ENCODE data around the gene NADSYN1. TPM values are rescaled to one million over a fixed set of nuclear protein-coding genes. Genes with fewer than 3 reads are reported as not detected.
"Not testable (repeated sequence)": the region's sequence is repeated elsewhere in the genome, so short reads cannot be mapped to it uniquely, and the experiment has no call there.

The NADSYN1 gene
- total RNA-seq, 1 experiment from 2014 or later: 45.1 TPM

DNA sequence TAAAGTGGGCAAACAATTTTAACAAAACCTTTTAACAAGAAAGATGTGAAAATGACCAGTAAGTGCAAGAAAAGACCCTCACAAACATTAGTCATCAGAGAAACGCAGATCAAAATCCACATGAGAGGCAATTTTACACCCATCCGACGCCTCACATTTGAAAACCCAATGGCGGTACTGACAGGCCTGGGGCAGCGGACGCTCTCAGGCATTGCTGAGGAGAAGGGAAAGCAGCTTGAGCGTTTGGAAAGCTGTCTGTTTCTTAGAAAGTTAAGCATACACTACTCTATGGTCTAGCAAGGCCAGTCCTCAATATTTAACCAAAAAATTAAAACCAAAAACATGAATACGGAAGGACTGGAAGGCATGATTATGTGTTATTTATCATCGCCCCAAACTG, 82.8 kb downstream of the NADSYN1 start (continued):
- TF ChIP-seq, protein P1, sequence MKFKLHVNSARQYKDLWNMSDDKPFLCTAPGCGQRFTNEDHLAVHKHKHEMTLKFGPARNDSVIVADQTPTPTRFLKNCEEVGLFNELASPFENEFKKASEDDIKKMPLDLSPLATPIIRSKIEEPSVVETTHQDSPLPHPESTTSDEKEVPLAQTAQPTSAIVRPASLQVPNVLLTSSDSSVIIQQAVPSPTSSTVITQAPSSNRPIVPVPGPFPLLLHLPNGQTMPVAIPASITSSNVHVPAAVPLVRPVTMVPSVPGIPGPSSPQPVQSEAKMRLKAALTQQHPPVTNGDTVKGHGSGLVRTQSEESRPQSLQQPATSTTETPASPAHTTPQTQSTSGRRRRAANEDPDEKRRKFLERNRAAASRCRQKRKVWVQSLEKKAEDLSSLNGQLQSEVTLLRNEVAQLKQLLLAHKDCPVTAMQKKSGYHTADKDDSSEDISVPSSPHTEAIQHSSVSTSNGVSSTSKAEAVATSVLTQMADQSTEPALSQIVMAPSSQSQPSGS (CRISPR knock-in tag; IDR thresholded peaks at IDR 0.05; ENCODE audit: borderline replicate concordance, low read depth): no peak
- TF ChIP-seq ETV6 (CRISPR knock-in tag; IDR thresholded peaks at IDR 0.05) (no peak), MXD4 (CRISPR knock-in tag; IDR thresholded peaks at IDR 0.05; ENCODE audit: borderline replicate concordance) (no peak), JUN (CRISPR knock-in tag; IDR thresholded peaks at IDR 0.05) (no peak)

DNA sequence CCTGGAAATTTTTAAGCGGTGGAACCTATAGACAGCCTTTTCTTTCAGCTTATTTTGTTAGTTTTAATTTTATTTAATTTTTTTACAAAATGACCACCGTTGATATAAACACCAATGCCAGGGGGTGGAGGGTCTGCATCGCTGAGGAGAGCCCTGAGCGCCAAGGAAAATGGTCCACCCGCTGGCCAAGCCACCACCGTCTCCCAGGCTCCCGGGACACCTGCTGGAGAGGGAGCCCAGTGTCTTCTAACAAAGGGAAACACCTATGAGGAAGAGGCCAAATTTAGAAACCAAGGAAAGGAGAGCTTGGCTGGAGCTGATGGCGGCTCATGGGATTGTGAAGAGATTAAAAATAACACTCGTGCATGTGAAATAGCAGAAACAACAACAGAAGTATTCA, 84.5 kb downstream of the NADSYN1 start:
- no peak; the same call in 1 of the 2 replicates for ATAC-seq
- DNase-seq (ENCODE audit: low spot score): no peak
- no peak for TF ChIP-seq ZNF232 (CRISPR knock-in tag; IDR thresholded peaks at IDR 0.05)
- TF ChIP-seq, protein P2, sequence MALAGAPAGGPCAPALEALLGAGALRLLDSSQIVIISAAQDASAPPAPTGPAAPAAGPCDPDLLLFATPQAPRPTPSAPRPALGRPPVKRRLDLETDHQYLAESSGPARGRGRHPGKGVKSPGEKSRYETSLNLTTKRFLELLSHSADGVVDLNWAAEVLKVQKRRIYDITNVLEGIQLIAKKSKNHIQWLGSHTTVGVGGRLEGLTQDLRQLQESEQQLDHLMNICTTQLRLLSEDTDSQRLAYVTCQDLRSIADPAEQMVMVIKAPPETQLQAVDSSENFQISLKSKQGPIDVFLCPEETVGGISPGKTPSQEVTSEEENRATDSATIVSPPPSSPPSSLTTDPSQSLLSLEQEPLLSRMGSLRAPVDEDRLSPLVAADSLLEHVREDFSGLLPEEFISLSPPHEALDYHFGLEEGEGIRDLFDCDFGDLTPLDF (CRISPR knock-in tag; IDR thresholded peaks at IDR 0.05): no peak
- no peak for TF ChIP-seq ZNF396 (CRISPR knock-in tag; IDR thresholded peaks at IDR 0.05; ENCODE audit: borderline replicate concordance)
- no peak for TF ChIP-seq CREM (CRISPR knock-in tag; IDR thresholded peaks at IDR 0.05)
- TF ChIP-seq RORB (CRISPR knock-in tag; IDR thresholded peaks at IDR 0.05): no peak
- no peak for TF ChIP-seq NFYB (CRISPR knock-in tag; conservative IDR thresholded peaks at IDR 0.05; ENCODE audit: low read depth)
- H3K4me1 Mint-ChIP-seq: no peaks in the 10 kb centered on the region
- H3K9me3 Mint-ChIP-seq: peaks cover 13% of the 10 kb centered on the region
- H3K36me3 Mint-ChIP-seq: peaks cover 7% of the 10 kb centered on the region
- H3K27ac Mint-ChIP-seq: no peak overlapping the region
- ChIA-PET POLR2A (no interaction called here), CTCF (interaction anchor here (1.2 kb wide), 1 partner anchor 26 kb away, joined by 3 read pairs; no protein-coding TSS in a partner anchor)
- peaks cover 10% of the 10 kb centered on the region for H3K27me3 Mint-ChIP-seq (ENCODE audit: low read depth)
- no peak overlapping the region for H3K4me3 Mint-ChIP-seq

DNA sequence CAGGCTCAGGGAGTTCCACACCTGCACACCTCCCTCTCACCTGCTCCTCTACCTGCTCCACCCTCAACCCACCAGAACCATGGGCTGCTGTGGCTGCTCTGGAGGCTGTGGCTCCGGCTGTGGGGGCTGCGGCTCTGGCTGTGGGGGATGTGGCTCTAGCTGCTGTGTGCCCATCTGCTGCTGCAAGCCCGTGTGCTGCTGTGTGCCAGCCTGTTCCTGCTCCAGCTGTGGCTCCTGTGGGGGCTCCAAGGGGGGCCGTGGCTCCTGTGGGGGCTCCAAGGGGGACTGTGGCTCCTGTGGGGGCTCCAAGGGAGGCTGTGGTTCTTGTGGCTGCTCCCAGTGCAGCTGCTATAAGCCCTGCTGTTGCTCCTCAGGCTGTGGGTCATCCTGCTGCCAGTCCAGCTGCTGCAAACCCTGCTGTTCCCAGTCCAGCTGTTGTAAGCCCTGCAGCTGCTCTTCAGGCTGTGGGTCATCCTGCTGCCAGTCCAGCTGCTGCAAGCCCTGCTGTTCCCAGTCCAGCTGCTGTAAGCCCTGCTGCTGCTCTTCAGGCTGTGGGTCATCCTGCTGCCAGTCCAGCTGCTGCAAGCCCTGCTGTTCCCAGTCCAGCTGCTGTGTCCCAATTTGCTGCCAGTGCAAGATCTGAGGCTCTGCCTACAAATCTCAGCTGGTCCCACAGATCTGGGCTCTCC, 85.1 kb downstream of the NADSYN1 start, which contains the start of gene KRTAP5-8:
Gene KRTAP5-8, plus strand, starts transcription at position 49 of the 689 bp plus-strand sequence. Its CDS starts 31 bp downstream, at position 80.
- CTCF ChIA-PET: interaction anchor here (1.2 kb wide), 1 partner anchor 25 kb away, joined by 3 read pairs; no protein-coding TSS in a partner anchor
- DNase-seq (ENCODE audit: low spot score); H3K4me3 Mint-ChIP-seq; ATAC-seq; POLR2A ChIA-PET; H3K27ac Mint-ChIP-seq; H3K4me1 Mint-ChIP-seq; H3K27me3 Mint-ChIP-seq (ENCODE audit: low read depth); H3K36me3 Mint-ChIP-seq: not testable (repeated sequence)
- peaks cover 13% of the 10 kb centered on the region for H3K9me3 Mint-ChIP-seq

DNA sequence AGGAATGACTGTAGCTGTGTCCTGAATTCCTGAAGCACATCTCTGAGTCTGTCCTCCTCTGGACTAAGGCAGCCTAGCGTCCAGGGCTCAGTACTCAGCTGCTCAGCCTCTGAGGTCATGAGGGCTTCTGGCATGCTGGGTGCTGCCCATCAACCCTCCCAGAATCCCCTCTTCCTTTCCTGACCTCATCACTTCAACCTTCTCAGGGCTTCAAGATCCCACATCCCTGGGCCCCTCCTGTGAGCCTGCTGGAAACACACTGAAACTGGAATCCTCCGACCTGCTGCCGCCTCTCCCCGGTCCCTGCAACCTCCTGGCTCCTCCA, 85.6 kb downstream of the NADSYN1 start:
- Mint-ChIP-seq H3K4me1 (0 out of 2 replicates have a peak, but pooled peaks cover under 1% of the 10 kb centered on the region), H3K36me3 (peaks cover 7% of the 10 kb centered on the region), H3K9me3 (peaks cover 13% of the 10 kb centered on the region), H3K27ac (no peak overlapping the region), H3K4me3 (no peak overlapping the region), H3K27me3 (ENCODE audit: low read depth) (peaks cover 10% of the 10 kb centered on the region)
- DNase-seq (ENCODE audit: low spot score) (no peak), ATAC-seq (no peak)
- POLR2A ChIA-PET: no interaction called here
- TF ChIP-seq, protein P3, sequence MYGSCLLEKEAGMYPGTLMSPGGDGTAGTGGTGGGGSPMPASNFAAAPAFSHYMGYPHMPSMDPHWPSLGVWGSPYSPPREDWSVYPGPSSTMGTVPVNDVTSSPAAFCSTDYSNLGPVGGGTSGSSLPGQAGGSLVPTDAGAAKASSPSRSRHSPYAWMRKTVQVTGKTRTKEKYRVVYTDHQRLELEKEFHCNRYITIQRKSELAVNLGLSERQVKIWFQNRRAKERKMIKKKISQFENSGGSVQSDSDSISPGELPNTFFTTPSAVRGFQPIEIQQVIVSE (CRISPR knock-in tag; IDR thresholded peaks at IDR 0.05; ENCODE audit: borderline replicate concordance): no peak
- no peak for TF ChIP-seq RORB (CRISPR knock-in tag; IDR thresholded peaks at IDR 0.05)
- CTCF ChIA-PET: interaction anchor here (1.2 kb wide), 1 partner anchor 25 kb away, joined by 3 read pairs; no protein-coding TSS in a partner anchor

DNA sequence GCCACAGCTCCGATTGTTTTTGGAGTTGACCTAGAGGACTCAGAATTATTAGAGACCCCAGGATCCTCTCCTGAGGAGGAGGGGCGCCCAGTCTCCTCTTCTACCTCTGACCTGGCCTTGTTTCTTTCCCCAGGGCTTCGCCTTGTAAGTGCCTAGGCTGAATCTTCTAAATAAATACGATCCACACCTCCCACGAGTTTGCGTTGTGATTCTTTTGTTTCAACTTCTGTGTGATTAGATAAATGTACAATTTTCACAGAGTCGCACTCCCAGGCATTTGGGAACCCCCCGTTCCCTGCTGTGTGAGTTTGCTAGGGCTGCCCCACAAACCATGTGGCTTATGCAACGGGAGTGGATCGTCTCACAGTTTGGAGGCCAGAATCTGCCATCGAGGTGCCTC, 86.0 kb downstream of the NADSYN1 start:
- H3K36me3 Mint-ChIP-seq: peaks cover 7% of the 10 kb centered on the region
- H3K27ac Mint-ChIP-seq: no peak overlapping the region
- no peak overlapping the region for H3K4me3 Mint-ChIP-seq
- peaks cover 10% of the 10 kb centered on the region for H3K27me3 Mint-ChIP-seq (ENCODE audit: low read depth)
- POLR2A ChIA-PET: no interaction called here
- CTCF ChIA-PET: interaction anchor here (1.2 kb wide), 1 partner anchor 24 kb away, joined by 3 read pairs; no protein-coding TSS in a partner anchor
- TF ChIP-seq FOXK1 (CRISPR knock-in tag; IDR thresholded peaks at IDR 0.05) (no peak), ELF4 (CRISPR knock-in tag; IDR thresholded peaks at IDR 0.05; ENCODE audit: low read depth) (no peak)
- TF ChIP-seq, protein P4, sequence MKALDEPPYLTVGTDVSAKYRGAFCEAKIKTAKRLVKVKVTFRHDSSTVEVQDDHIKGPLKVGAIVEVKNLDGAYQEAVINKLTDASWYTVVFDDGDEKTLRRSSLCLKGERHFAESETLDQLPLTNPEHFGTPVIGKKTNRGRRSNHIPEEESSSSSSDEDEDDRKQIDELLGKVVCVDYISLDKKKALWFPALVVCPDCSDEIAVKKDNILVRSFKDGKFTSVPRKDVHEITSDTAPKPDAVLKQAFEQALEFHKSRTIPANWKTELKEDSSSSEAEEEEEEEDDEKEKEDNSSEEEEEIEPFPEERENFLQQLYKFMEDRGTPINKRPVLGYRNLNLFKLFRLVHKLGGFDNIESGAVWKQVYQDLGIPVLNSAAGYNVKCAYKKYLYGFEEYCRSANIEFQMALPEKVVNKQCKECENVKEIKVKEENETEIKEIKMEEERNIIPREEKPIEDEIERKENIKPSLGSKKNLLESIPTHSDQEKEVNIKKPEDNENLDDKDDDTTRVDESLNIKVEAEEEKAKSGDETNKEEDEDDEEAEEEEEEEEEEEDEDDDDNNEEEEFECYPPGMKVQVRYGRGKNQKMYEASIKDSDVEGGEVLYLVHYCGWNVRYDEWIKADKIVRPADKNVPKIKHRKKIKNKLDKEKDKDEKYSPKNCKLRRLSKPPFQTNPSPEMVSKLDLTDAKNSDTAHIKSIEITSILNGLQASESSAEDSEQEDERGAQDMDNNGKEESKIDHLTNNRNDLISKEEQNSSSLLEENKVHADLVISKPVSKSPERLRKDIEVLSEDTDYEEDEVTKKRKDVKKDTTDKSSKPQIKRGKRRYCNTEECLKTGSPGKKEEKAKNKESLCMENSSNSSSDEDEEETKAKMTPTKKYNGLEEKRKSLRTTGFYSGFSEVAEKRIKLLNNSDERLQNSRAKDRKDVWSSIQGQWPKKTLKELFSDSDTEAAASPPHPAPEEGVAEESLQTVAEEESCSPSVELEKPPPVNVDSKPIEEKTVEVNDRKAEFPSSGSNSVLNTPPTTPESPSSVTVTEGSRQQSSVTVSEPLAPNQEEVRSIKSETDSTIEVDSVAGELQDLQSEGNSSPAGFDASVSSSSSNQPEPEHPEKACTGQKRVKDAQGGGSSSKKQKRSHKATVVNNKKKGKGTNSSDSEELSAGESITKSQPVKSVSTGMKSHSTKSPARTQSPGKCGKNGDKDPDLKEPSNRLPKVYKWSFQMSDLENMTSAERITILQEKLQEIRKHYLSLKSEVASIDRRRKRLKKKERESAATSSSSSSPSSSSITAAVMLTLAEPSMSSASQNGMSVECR (CRISPR knock-in tag; IDR thresholded peaks at IDR 0.05; ENCODE audit: borderline replicate concordance): no peak
- DNase-seq (ENCODE audit: low spot score) (no peak), ATAC-seq (no peak)
- peaks cover 4% of the 10 kb centered on the region; the same call in 1 of the 2 replicates for H3K4me1 Mint-ChIP-seq
- H3K9me3 Mint-ChIP-seq: peaks cover 13% of the 10 kb centered on the region

DNA sequence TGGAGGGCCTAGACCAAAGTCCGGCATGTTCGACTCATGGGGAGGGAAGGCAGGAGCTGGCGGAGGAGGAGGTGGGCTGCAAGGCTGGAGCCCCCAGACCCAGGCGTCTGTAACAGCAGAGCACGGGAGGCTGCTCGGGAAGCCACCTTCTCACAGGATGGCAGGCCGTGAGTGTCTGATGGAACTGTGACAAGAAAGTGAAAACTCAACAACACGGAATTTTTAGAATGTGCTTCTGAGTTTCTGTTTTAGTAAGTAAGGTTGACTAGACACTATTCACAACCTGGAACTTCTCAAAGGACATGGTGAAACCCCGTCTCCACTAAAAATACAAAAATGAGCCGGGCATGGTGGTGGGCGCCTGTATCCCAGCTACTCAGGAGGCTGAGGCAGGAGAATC, 87.0 kb downstream of the NADSYN1 start:
- CTCF ChIA-PET; ATAC-seq; POLR2A ChIA-PET; H3K27me3 Mint-ChIP-seq (ENCODE audit: low read depth); H3K27ac Mint-ChIP-seq; H3K4me3 Mint-ChIP-seq; DNase-seq (ENCODE audit: low spot score); H3K36me3 Mint-ChIP-seq: not testable (repeated sequence)
- Mint-ChIP-seq H3K4me1 (peaks cover 12% of the 10 kb centered on the region), H3K9me3 (peaks cover 14% of the 10 kb centered on the region)

All from WTC11 (cell line).